ENCODE measurements around the gene TMEM132D.

DNA sequence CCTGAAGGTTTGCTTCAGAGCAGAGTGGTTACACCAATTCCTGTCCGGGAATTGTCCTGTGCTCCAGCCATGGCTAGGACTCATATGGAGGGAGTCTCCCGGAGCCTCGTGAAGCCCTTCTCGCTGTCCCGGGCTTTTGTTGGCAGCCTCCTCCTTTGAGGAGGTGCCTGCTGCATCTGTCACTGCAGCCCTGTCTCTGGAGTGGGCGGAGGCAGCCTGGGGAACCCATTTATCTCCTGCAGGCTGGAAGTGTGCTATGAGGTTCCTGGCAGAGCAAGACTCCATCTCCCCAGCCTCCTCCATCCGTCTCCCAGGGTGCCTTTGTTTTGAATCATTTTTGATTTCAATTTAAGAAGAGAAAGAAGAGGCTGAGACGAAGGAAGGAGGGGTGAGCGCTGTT, 695.3 kb downstream of the TMEM132D start:
- TF ChIP-seq CTCF (tag by site-specific recombination; IDR thresholded peaks at IDR 0.05) (no peak), ZBTB20 (tag by site-specific recombination; IDR thresholded peaks at IDR 0.05) (no peak), ZNF624 (tag by site-specific recombination; IDR thresholded peaks at IDR 0.05) (no peak), ZNF529 (tag by site-specific recombination; IDR thresholded peaks at IDR 0.05; ENCODE audit: insufficient replicate concordance) (no peak), ZNF274 (IDR thresholded peaks at IDR 0.05; ENCODE audit: low read length) (no peak), ZNF274 (tag by site-specific recombination; IDR thresholded peaks at IDR 0.05; ENCODE audit: borderline replicate concordance) (no peak), ZNF560 (tag by site-specific recombination; IDR thresholded peaks at IDR 0.05; ENCODE audit: borderline replicate concordance) (no peak), ZNF223 (tag by site-specific recombination; IDR thresholded peaks at IDR 0.05) (no peak), ZNF664 (tag by site-specific recombination; IDR thresholded peaks at IDR 0.05) (no peak), ZNF114 (tag by site-specific recombination; IDR thresholded peaks at IDR 0.05) (no peak), ZNF76 (tag by site-specific recombination; IDR thresholded peaks at IDR 0.05; ENCODE audit: borderline replicate concordance, low read depth) (no peak), KLF9 (tag by site-specific recombination; IDR thresholded peaks at IDR 0.05; ENCODE audit: low read depth) (no peak)
- TF ChIP-seq, protein P1, sequence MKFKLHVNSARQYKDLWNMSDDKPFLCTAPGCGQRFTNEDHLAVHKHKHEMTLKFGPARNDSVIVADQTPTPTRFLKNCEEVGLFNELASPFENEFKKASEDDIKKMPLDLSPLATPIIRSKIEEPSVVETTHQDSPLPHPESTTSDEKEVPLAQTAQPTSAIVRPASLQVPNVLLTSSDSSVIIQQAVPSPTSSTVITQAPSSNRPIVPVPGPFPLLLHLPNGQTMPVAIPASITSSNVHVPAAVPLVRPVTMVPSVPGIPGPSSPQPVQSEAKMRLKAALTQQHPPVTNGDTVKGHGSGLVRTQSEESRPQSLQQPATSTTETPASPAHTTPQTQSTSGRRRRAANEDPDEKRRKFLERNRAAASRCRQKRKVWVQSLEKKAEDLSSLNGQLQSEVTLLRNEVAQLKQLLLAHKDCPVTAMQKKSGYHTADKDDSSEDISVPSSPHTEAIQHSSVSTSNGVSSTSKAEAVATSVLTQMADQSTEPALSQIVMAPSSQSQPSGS (tag by site-specific recombination; IDR thresholded peaks at IDR 0.05; ENCODE audit: low read depth) = no peak
- TF ChIP-seq, protein P2, sequence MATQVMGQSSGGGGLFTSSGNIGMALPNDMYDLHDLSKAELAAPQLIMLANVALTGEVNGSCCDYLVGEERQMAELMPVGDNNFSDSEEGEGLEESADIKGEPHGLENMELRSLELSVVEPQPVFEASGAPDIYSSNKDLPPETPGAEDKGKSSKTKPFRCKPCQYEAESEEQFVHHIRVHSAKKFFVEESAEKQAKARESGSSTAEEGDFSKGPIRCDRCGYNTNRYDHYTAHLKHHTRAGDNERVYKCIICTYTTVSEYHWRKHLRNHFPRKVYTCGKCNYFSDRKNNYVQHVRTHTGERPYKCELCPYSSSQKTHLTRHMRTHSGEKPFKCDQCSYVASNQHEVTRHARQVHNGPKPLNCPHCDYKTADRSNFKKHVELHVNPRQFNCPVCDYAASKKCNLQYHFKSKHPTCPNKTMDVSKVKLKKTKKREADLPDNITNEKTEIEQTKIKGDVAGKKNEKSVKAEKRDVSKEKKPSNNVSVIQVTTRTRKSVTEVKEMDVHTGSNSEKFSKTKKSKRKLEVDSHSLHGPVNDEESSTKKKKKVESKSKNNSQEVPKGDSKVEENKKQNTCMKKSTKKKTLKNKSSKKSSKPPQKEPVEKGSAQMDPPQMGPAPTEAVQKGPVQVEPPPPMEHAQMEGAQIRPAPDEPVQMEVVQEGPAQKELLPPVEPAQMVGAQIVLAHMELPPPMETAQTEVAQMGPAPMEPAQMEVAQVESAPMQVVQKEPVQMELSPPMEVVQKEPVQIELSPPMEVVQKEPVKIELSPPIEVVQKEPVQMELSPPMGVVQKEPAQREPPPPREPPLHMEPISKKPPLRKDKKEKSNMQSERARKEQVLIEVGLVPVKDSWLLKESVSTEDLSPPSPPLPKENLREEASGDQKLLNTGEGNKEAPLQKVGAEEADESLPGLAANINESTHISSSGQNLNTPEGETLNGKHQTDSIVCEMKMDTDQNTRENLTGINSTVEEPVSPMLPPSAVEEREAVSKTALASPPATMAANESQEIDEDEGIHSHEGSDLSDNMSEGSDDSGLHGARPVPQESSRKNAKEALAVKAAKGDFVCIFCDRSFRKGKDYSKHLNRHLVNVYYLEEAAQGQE (tag by site-specific recombination; IDR thresholded peaks at IDR 0.05) = no peak
- TF ChIP-seq, protein P3, sequence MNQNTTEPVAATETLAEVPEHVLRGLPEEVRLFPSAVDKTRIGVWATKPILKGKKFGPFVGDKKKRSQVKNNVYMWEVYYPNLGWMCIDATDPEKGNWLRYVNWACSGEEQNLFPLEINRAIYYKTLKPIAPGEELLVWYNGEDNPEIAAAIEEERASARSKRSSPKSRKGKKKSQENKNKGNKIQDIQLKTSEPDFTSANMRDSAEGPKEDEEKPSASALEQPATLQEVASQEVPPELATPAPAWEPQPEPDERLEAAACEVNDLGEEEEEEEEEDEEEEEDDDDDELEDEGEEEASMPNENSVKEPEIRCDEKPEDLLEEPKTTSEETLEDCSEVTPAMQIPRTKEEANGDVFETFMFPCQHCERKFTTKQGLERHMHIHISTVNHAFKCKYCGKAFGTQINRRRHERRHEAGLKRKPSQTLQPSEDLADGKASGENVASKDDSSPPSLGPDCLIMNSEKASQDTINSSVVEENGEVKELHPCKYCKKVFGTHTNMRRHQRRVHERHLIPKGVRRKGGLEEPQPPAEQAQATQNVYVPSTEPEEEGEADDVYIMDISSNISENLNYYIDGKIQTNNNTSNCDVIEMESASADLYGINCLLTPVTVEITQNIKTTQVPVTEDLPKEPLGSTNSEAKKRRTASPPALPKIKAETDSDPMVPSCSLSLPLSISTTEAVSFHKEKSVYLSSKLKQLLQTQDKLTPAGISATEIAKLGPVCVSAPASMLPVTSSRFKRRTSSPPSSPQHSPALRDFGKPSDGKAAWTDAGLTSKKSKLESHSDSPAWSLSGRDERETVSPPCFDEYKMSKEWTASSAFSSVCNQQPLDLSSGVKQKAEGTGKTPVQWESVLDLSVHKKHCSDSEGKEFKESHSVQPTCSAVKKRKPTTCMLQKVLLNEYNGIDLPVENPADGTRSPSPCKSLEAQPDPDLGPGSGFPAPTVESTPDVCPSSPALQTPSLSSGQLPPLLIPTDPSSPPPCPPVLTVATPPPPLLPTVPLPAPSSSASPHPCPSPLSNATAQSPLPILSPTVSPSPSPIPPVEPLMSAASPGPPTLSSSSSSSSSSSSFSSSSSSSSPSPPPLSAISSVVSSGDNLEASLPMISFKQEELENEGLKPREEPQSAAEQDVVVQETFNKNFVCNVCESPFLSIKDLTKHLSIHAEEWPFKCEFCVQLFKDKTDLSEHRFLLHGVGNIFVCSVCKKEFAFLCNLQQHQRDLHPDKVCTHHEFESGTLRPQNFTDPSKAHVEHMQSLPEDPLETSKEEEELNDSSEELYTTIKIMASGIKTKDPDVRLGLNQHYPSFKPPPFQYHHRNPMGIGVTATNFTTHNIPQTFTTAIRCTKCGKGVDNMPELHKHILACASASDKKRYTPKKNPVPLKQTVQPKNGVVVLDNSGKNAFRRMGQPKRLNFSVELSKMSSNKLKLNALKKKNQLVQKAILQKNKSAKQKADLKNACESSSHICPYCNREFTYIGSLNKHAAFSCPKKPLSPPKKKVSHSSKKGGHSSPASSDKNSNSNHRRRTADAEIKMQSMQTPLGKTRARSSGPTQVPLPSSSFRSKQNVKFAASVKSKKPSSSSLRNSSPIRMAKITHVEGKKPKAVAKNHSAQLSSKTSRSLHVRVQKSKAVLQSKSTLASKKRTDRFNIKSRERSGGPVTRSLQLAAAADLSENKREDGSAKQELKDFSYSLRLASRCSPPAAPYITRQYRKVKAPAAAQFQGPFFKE (tag by site-specific recombination; IDR thresholded peaks at IDR 0.05; ENCODE audit: borderline replicate concordance) = no peak

Data from HEK293 (cell line).